GM23338 (cell line): ENCODE data around the gene ZBTB20. TPM values are rescaled to one million over a fixed set of nuclear protein-coding genes. Genes with fewer than 3 reads are reported as not detected.

ENCODE experiments used
- NANOG ChIP-seq: IDR thresholded peaks from 2 replicates; pipeline ENCODE4 v1.6.1; 2016; ENCODE audit warnings: antibody characterized with exemption, borderline replicate concordance
- POLR2AphosphoS5 ChIP-seq: IDR thresholded peaks from 2 replicates; pipeline ENCODE4 v1.6.1; 2016; ENCODE audit warnings: antibody characterized with exemption, low read depth
- REST ChIP-seq: IDR thresholded peaks from one replicate; pipeline ENCODE4 v1.6.1; 2018; ENCODE audit warnings: antibody characterized with exemption; ENCODE audit not compliant: unreplicated experiment
- ZNF114 ChIP-seq: fragments of 250-450 bp; sonication (Bioruptor Pico); IDR thresholded peaks from 2 replicates; pipeline ENCODE4 v1.5.0; 2020; ENCODE audit warnings: mild to moderate bottlenecking, moderate library complexity
- ZNF331 ChIP-seq: fragments of 250-450 bp; sonication (Bioruptor Pico); IDR thresholded peaks from 2 replicates; pipeline ENCODE4 v1.5.0; 2020; ENCODE audit warnings: low read depth, mild to moderate bottlenecking, moderate library complexity
- ZNF462 ChIP-seq: fragments of 250-450 bp; sonication (Bioruptor Pico); IDR thresholded peaks from 2 replicates; pipeline ENCODE4 v1.5.0; 2020; ENCODE audit warnings: mild to moderate bottlenecking, moderate library complexity
- polyA plus RNA-seq: library from polyadenylated mRNA; unstranded; fragments of >200 nt; fragmentation: Nextera tagmentation; extraction: Ambion mirVana; gene quantifications from 2 replicates; pipeline ENCODE4 v1.2.1, GENCODE V29; 2016
- total RNA-seq: library from RNA; depleted of rRNA; stranded (reverse); fragments of >200 nt; shearing (Covaris generic); gene quantifications from 2 replicates; pipeline ENCODE4 v1.2.3, GENCODE V29; 2014

The ZBTB20 gene
- total and polyA plus RNA-seq, 2 experiments from 2014 or later, result 2.0 to 3.3 TPM

- TF ChIP-seq REST (no peak), ZNF114 (CRISPR knock-in tag) (no peak), NANOG (no peak), ZNF331 (CRISPR knock-in tag) (no peak), POLR2AphosphoS5 (no peak), ZNF462 (CRISPR knock-in tag) (no peak)
Observed at GRCh38 chr3:115161168-115161834, 14.2 kb upstream of the ZBTB20 start (continued).
